Liver (tissue), 9 donors: ENCODE data around the gene MAT2B. TPM values are rescaled to one million over a fixed set of nuclear protein-coding genes. Genes with fewer than 3 reads are reported as not detected.
A peak's percentile ranks its signal among the peaks of the same experiment; 100 is the strongest.

Experiments used
- DNase-seq: peaks from one replicate; pipeline ENCODE4 v3.0.0-alpha.2; 2017; ENCODE audit warnings: low spot score
- H3K27ac ChIP-seq, 2 donors: one replicate each; pipeline ENCODE4 v1.7.0; 2013; ENCODE audit warnings: inconsistent platforms in 2 of 2, low read length in 2 of 2, control low read depth in 1 of 2, low read depth in 1 of 2, mild to moderate bottlenecking in 1 of 2
- H3K27me3 ChIP-seq, 4 donors: one replicate each; pipeline versions ENCODE4 v1.6.1 to v1.7.0; 2013; ENCODE audit warnings: low read length in 3 of 4, inconsistent platforms in 1 of 4, mild to moderate bottlenecking in 1 of 4, moderate library complexity in 1 of 4; ENCODE audit not compliant: control insufficient read depth in 4 of 4, insufficient read depth in 4 of 4
- H3K36me3 ChIP-seq, 4 donors: one replicate each; pipeline versions ENCODE4 v1.6.1 to v1.7.0; 2013; ENCODE audit warnings: low read length in 3 of 4, mild to moderate bottlenecking in 3 of 4, low read depth in 1 of 4, moderate library complexity in 1 of 4; ENCODE audit not compliant: control insufficient read depth in 4 of 4, insufficient read depth in 3 of 4
- H3K4me1 ChIP-seq, 4 donors: one replicate each; pipeline versions ENCODE4 v1.6.1 to v1.7.0; 2013; ENCODE audit warnings: low read length in 3 of 4, mild to moderate bottlenecking in 3 of 4, moderate library complexity in 1 of 4; ENCODE audit not compliant: control insufficient read depth in 4 of 4, insufficient read depth in 4 of 4
- H3K4me3 ChIP-seq, 3 donors: one replicate each; pipeline versions ENCODE4 v1.6.1 to v1.7.0; 2013; ENCODE audit warnings: low read length in 3 of 3, control low read depth in 1 of 3, low read depth in 1 of 3, mild to moderate bottlenecking in 1 of 3
- H3K9ac ChIP-seq, 2 donors: one replicate each; pipeline ENCODE4 v1.7.0; 2013; ENCODE audit warnings: low read length in 2 of 2, mild to moderate bottlenecking in 2 of 2, moderate library complexity in 2 of 2, control low read depth in 1 of 2, low read depth in 1 of 2
- H3K9me3 ChIP-seq, 4 donors: one replicate each; pipeline versions ENCODE4 v1.6.1 to v1.7.0; 2013; ENCODE audit warnings: low read length in 3 of 4; ENCODE audit not compliant: control insufficient read depth in 4 of 4
- ATF3 ChIP-seq: IDR thresholded peaks from 2 replicates; pipeline ENCODE4 v1.6.1; 2016; ENCODE audit warnings: antibody characterized with exemption
- CTCF ChIP-seq: fragments of 150-350 bp; IDR thresholded peaks from 2 replicates; pipeline ENCODE4 v1.5.1; 2017; ENCODE audit warnings: improper control_type of control experiment, low read depth, low read length; ENCODE audit not compliant: missing input control
- EGR1 ChIP-seq, 2 donors: IDR thresholded peaks; 2 replicates each; pipeline ENCODE4 v1.6.1; 2016 to 2018; ENCODE audit warnings: antibody characterized with exemption in 2 of 2, low read depth in 2 of 2
- FOXA1 ChIP-seq: IDR thresholded peaks from 2 replicates; pipeline ENCODE4 v1.6.1; 2016; ENCODE audit warnings: antibody characterized with exemption
- FOXA2 ChIP-seq: IDR thresholded peaks from 2 replicates; pipeline ENCODE4 v1.6.1; 2016; ENCODE audit warnings: antibody characterized with exemption
- GABPA ChIP-seq, 2 donors: IDR thresholded peaks in 1 of 2; conservative IDR thresholded peaks in 1 of 2; 2 replicates each; pipeline ENCODE4 v1.6.1; 2016; ENCODE audit warnings: antibody characterized with exemption in 2 of 2, mild to moderate bottlenecking in 1 of 2, moderate library complexity in 1 of 2
- HNF4A ChIP-seq, 2 donors: conservative IDR thresholded peaks; 2 replicates each; pipeline ENCODE4 v1.6.1; 2016; ENCODE audit warnings: antibody characterized with exemption in 2 of 2, mild to moderate bottlenecking in 2 of 2
- JUND ChIP-seq, 2 donors: IDR thresholded peaks; 2 replicates each; pipeline ENCODE4 v1.6.1; 2016; ENCODE audit warnings: antibody characterized with exemption in 2 of 2
- MAX ChIP-seq: IDR thresholded peaks from 2 replicates; pipeline ENCODE4 v1.6.1; 2016; ENCODE audit warnings: antibody characterized with exemption
- NR2F2 ChIP-seq: IDR thresholded peaks from 2 replicates; pipeline ENCODE4 v1.6.1; 2016; ENCODE audit warnings: antibody characterized with exemption
- RAD21 ChIP-seq, 2 donors: IDR thresholded peaks; 2 replicates each; pipeline ENCODE4 v1.6.1; 2016; ENCODE audit warnings: antibody characterized with exemption in 2 of 2, mild to moderate bottlenecking in 2 of 2
- RXRA ChIP-seq, 2 donors: IDR thresholded peaks; 2 replicates each; pipeline ENCODE4 v1.6.1; 2017 to 2018; ENCODE audit warnings: antibody characterized with exemption in 2 of 2, mild to moderate bottlenecking in 1 of 2
- SP1 ChIP-seq: IDR thresholded peaks from 2 replicates; pipeline ENCODE4 v1.6.1; 2018; ENCODE audit warnings: antibody characterized with exemption, mild to moderate bottlenecking
- TAF1 ChIP-seq: conservative IDR thresholded peaks from 2 replicates; pipeline ENCODE4 v1.6.1; 2016; ENCODE audit warnings: antibody characterized with exemption, mild to moderate bottlenecking
- YY1 ChIP-seq: IDR thresholded peaks from 2 replicates; pipeline ENCODE4 v1.6.1; 2016; ENCODE audit warnings: antibody characterized with exemption, mild to moderate bottlenecking
- WGBS: extraction: QIAGEN DNeasy Blood & Tissue Kit; methylation state at CpG from one replicate; pipeline ENCODE4 v1.1.7; 2013; 5-methylcytosine and 5-hydroxymethylcytosine counted together
- polyA plus RNA-seq, 2 donors: library from polyadenylated mRNA; stranded (reverse) in 1 of 2; unstranded in 1 of 2; fragments of 200-250 nt in 1 of 2; fragments of >200 nt in 1 of 2; fragmentation: Nextera tagmentation in 1 of 2; extraction: Ambion mirVana in 1 of 2; gene quantifications; one replicate each; pipeline versions ENCODE4 v1.2.1 to v1.2.3, GENCODE V29; 2013 to 2015
- total RNA-seq, 2 donors: library from RNA; depleted of rRNA; stranded (reverse); fragments of >200 nt; gene quantifications; one replicate each; pipeline ENCODE4 v1.2.3, GENCODE V29; 2014
- TF ChIP-seq, protein P1 (sequence below): IDR thresholded peaks from 2 replicates; pipeline ENCODE4 v1.6.1; 2016; ENCODE audit warnings: antibody characterized with exemption, mild to moderate bottlenecking
- donor health status: healthy.
- donor health status: healthy.
- donor health status: healthy.
- donor health status: healthy.
- donor health status: healthy.

MAT2B gene
- total and polyA plus RNA-seq, 4 donors: 21.3 to 41.3 (median 25.0) TPM

DNA sequence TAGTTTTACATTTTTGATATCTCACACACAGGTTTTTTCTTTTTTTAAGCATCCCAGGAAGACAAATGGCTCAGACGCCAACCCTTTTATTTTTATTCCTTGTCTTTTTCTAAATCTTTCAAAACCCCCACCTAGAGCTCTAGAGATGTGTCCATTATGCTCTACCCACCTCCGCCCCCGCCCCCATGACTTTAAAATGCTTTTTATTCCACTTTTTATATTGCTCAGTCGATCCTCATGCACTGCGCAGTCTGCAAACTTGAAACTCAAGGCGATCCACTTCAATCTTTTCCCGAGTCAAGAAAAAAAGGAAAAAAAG, 411 bp upstream of the MAT2B start:
- TF ChIP-seq HNF4A (conservative IDR thresholded peaks at IDR 0.05) (no peak), GABPA (IDR thresholded peaks at IDR 0.05 in 1 of 2, conservative IDR thresholded peaks at IDR 0.05 in 1 of 2) (no peak), RXRA (IDR thresholded peaks at IDR 0.05) (no peak), EGR1 (IDR thresholded peaks at IDR 0.05; ENCODE audit: low read depth in 2 of 2) (no peak), YY1 (no peak), MAX (no peak), SP1 (no peak), FOXA2 (no peak), RAD21 (IDR thresholded peaks at IDR 0.05) (no peak), NR2F2 (no peak), FOXA1 (no peak), JUND (IDR thresholded peaks at IDR 0.05) (no peak)
- Histone ChIP-seq H3K36me3 (no peaks in the 10 kb centered on the region), H3K27ac (peak overlapping the region; percentile 95 to 99), H3K4me3 (peak overlapping the region in 2 of 3 donors; percentile 65 to 98), H3K9ac (peak overlapping the region; percentile 64 to 85), H3K9me3 (no peaks in the 10 kb centered on the region), H3K4me1 (peaks cover 7 to 63% (median 51%) of the 10 kb centered on the region in 4 donors), H3K27me3 (no peaks in the 10 kb centered on the region)
- under 1% methylated on average over 7 of the region's 7 CpGs for WGBS
- no peak for DNase-seq

DNA sequence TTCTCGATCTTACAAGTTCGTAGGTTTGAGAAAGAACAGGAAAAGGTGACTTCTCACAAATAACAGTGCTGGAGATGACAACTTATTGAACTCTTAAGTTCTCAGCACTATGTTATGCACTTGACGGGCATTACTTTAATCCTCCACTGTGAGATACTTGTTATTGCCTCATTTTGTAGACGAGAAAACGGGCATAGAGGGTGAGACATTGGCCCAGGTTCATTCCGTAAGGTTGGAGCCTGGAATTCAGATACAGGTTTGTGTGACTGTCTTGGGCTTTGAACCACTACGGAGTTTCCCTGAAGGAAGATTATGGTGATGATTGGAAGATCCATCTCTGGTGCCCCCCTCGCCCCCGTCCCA, 657 bp downstream of the MAT2B start:
- no peaks in the 10 kb centered on the region for H3K9me3 ChIP-seq
- TF ChIP-seq NR2F2 (no peak), RXRA (IDR thresholded peaks at IDR 0.05) (no peak), ATF3 (no peak)
- peak overlapping the region; percentile 95 to 100 for H3K9ac ChIP-seq
- no peak for DNase-seq
- peak overlapping the region; percentile 65 to 98 (median 92) for H3K4me3 ChIP-seq
- no peaks in the 10 kb centered on the region for H3K36me3 ChIP-seq
- H3K27me3 ChIP-seq: no peaks in the 10 kb centered on the region
- peak overlapping the region; percentile 95 to 99 for H3K27ac ChIP-seq
- under 1% methylated on average over 9 of the region's 9 CpGs for WGBS
- H3K4me1 ChIP-seq: peaks cover 7 to 65% (median 52%) of the 10 kb centered on the region in 4 donors

- H3K4me3 ChIP-seq: peak overlapping the region; percentile 65 to 98 (median 92)
- peak overlapping the region; percentile 95 to 100 for H3K9ac ChIP-seq
- H3K9me3 ChIP-seq: no peaks in the 10 kb centered on the region
- H3K36me3 ChIP-seq: no peaks in the 10 kb centered on the region
- no peaks in the 10 kb centered on the region for H3K27me3 ChIP-seq
- WGBS: under 1% methylated on average over 8 of the region's 8 CpGs
- peak overlapping the region; percentile 95 to 99 for H3K27ac ChIP-seq
- DNase-seq: no peak
- TF ChIP-seq FOXA2 (no peak), FOXA1 (no peak), ATF3 (no peak), TAF1 (no peak), NR2F2 (no peak), CTCF (no peak), EGR1 (IDR thresholded peaks at IDR 0.05; ENCODE audit: low read depth in 2 of 2) (no peak), HNF4A (conservative IDR thresholded peaks at IDR 0.05) (no peak), RAD21 (IDR thresholded peaks at IDR 0.05) (no peak), MAX (no peak)
- TF ChIP-seq, protein P1, sequence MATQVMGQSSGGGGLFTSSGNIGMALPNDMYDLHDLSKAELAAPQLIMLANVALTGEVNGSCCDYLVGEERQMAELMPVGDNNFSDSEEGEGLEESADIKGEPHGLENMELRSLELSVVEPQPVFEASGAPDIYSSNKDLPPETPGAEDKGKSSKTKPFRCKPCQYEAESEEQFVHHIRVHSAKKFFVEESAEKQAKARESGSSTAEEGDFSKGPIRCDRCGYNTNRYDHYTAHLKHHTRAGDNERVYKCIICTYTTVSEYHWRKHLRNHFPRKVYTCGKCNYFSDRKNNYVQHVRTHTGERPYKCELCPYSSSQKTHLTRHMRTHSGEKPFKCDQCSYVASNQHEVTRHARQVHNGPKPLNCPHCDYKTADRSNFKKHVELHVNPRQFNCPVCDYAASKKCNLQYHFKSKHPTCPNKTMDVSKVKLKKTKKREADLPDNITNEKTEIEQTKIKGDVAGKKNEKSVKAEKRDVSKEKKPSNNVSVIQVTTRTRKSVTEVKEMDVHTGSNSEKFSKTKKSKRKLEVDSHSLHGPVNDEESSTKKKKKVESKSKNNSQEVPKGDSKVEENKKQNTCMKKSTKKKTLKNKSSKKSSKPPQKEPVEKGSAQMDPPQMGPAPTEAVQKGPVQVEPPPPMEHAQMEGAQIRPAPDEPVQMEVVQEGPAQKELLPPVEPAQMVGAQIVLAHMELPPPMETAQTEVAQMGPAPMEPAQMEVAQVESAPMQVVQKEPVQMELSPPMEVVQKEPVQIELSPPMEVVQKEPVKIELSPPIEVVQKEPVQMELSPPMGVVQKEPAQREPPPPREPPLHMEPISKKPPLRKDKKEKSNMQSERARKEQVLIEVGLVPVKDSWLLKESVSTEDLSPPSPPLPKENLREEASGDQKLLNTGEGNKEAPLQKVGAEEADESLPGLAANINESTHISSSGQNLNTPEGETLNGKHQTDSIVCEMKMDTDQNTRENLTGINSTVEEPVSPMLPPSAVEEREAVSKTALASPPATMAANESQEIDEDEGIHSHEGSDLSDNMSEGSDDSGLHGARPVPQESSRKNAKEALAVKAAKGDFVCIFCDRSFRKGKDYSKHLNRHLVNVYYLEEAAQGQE: no peak
- H3K4me1 ChIP-seq: peaks cover 7 to 65% (median 52%) of the 10 kb centered on the region in 4 donors
Observed at GRCh38 chr5:163506726-163507125, 1.3 kb downstream of the MAT2B start.
